Hepatic stellate cell (primary cell): ENCODE data around the gene TNFAIP3.
"Not testable (repeated sequence)": the region's sequence is repeated elsewhere in the genome, so short reads cannot be mapped to it uniquely, and the experiment has no call there.

Experiments
- DNase-seq: peaks from one replicate; pipeline ENCODE4 v3.0.0; 2011; ENCODE audit warnings: low spot score

TNFAIP3 gene

GRCh38 chr6:137878486-137879285 is 11.6 kb downstream of the TNFAIP3 start:
- DNase-seq, result no peak

GRCh38 chr6:137879299-137879698 is 12.2 kb downstream of the TNFAIP3 start:
- DNase-seq, result no peak

DNA sequence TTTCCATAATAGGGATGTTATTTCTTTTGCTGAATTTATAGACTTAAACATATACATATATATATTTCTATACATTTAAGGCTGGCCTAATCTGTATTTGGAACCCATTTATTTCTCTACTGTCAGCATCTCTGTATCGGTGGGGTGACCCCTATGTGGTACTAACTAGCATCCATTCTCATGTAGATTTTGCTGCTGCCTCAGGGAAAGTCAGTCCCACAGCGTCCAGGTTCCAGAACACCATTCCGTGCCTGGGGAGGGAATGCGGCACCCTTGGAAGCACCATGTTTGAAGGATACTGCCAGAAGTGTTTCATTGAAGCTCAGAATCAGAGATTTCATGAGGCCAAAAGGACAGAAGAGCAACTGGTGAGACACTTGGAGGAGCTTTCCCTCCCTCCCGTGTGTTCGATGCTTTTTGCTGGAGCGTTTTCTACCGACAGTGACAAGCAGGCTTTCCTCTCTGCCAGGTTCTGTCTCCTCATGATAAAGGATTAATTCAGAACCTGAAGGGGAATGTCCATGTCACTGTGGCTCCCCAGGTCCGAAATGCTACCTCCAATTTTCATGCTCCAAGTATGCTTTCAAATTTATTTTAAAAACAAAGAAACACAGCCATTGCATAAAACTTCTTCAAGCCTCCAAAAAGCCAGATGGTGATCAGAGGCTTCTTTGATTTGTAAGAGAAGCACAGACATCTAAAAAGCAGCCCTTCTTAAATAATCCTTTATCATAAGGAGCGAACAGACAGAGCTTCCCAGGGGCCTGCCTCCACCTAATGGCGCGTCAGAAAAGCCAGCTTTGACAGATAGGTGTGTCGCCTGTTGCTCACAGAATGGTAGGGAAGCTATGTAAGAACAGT is 13.1 kb downstream of the TNFAIP3 start:
- DNase-seq, result no peak

DNA sequence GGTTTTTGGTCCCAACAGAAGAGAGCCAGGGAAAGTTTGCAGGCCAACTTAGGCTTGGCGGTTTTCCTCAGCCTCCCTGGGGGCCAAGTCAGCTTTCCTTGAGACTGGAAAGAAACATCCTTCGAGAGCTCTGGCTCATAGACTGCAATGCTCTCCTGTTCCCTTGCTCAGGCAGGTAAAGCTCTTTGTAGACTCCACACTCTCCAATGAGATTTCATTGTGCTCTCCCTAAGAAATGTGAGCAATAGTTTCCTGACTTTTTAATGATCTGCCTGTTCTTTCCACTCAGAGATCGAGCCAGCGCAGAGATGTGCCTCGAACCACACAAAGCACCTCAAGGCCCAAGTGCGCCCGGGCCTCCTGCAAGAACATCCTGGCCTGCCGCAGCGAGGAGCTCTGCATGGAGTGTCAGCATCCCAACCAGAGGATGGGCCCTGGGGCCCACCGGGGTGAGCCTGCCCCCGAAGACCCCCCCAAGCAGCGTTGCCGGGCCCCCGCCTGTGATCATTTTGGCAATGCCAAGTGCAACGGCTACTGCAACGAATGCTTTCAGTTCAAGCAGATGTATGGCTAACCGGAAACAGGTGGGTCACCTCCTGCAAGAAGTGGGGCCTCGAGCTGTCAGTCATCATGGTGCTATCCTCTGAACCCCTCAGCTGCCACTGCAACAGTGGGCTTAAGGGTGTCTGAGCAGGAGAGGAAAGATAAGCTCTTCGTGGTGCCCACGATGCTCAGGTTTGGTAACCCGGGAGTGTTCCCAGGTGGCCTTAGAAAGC is 13.9 kb downstream of the TNFAIP3 start:
- no peak for DNase-seq

DNA sequence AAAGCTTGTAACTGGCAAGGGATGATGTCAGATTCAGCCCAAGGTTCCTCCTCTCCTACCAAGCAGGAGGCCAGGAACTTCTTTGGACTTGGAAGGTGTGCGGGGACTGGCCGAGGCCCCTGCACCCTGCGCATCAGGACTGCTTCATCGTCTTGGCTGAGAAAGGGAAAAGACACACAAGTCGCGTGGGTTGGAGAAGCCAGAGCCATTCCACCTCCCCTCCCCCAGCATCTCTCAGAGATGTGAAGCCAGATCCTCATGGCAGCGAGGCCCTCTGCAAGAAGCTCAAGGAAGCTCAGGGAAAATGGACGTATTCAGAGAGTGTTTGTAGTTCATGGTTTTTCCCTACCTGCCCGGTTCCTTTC is 14.4 kb downstream of the TNFAIP3 start:
- DNase-seq, result no peak

- DNase-seq, result no peak
Measured at GRCh38 chr6:137882225-137882961, 15.3 kb downstream of the TNFAIP3 start.

- DNase-seq, result no peak
Measured at GRCh38 chr6:137883400-137884148, 16.5 kb downstream of the TNFAIP3 start.

DNA sequence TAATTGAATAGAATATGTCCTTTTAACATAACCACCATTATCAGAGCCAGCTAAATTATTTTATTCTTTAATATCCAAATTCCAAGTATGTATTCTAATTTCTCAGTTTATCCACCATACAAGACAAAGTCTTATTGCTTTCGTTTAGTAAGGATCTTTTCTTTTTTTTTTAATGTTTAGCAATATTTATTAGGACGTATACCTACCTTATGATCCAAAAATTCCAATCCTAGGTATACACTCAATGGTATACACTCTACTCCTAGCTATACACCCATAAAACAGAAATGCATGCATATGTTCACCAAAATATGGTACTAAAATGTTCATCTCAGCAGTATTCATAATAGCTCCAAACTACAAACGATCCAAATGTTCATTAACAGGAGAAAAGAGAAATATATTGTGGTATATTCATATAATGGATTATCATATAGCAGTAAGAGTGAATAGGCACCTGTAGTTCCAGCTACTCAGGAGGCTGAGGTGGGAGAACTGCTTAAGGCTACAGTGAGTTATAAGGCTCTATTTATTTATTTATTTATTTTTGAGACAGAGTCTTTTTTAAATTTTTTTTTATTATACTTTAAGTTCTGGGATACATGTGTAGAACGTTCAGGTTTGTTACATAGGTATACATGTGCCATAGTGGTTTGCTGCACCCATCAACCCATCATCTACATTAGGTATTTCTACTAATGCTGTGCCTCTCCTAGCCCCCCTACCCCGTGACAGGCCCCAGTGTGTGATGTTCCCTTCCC is 17.3 kb downstream of the TNFAIP3 start:
- DNase-seq, result no peak

DNA sequence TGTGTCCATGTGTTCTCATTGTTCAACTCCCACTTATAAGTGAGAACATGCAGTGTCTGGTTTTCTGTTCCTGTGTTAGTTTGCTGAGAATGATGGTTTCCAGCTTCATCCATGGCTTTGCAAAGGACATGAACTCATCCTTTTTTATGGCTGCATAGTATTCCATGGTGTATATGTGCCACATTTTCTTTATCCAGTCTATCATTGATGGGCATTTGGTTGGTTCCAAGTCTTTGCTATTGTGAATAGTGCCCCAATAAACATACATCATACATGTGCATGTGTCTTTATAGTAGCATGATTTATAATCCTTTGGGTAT is 17.8 kb downstream of the TNFAIP3 start:
- not testable (repeated sequence) for DNase-seq

- DNase-seq, result not testable (repeated sequence)
Measured at GRCh38 chr6:137886226-137886625, 19.2 kb downstream of the TNFAIP3 start.

GRCh38 chr6:137890983-137891537 is 24.0 kb downstream of the TNFAIP3 start:
- DNase-seq, result no peak

DNA sequence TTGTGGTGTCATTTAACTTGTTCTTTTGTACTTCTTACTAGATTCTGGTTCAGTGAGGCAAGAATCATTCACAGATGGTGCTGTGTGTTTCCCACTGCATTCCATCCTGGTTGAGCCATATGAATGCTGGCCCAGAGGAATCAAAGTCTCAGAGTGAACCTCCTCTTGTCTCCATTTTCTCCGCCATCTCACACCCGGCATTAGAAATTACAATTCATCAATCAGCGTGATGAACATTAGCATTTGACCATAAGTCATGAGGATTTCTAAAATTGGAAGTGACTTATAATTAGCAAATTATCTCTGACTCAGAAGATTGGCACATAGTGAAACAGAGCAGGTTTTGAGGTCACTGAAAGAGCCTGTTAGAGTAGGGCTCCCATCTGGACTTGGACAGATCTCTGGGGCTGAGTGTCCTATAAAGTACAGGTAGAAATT is 25.2 kb downstream of the TNFAIP3 start:
- peak; percentile 53 for DNase-seq

DNA sequence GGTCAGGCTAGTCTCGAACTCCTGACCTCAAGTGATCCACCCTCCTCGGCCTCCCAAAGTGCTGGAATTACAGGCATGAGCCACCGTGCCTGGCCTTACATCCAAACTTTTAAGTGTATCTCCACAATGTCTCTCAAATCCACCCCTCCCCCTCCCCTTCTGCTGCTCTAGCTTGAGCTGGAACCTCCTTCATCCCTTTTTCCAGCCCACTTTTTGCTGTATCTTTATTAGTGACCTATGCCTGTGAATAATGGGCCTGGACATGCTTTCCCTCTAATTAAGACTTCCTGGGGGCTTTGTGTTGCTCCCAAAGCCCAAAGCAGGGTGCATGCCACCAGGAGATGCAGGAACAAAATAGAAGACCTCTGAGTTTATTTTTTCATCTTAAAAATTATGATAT is 26.1 kb downstream of the TNFAIP3 start:
- no peak for DNase-seq

DNA sequence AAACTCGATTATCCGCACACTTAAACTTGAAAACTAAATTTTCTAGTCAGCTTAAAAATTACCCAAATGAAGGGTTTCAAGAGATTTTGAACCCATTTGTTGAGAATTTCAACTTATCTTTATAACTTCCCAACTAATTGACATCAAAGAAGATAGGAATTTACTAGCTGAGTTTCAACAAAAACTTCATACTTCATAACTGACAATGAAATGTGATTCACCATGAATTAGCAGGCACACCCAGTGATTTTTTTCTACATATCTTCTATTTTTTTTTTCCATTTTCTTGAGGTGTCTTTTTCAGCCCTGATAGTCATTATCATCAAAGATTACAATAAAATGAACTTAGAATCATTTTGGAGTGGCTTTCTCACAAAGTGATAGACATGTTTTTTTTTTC is 26.7 kb downstream of the TNFAIP3 start:
- no peak for DNase-seq

- not testable (repeated sequence) for DNase-seq
Measured at GRCh38 chr6:137894378-137894777, 27.3 kb downstream of the TNFAIP3 start.

GRCh38 chr6:137894779-137895385 is 27.8 kb downstream of the TNFAIP3 start:
- DNase-seq, result no peak

- DNase-seq, result no peak
Measured at GRCh38 chr6:137896647-137897046, 29.6 kb downstream of the TNFAIP3 start.

- DNase-seq, result no peak
Measured at GRCh38 chr6:137900815-137901214, 33.8 kb downstream of the TNFAIP3 start.

GRCh38 chr6:137901454-137901853 is 34.4 kb downstream of the TNFAIP3 start:
- DNase-seq, result no peak

GRCh38 chr6:137902699-137903098 is 35.6 kb downstream of the TNFAIP3 start:
- no peak for DNase-seq
